ENCODE measurements around the gene CDC5L. TPM values are rescaled to one million over a fixed set of nuclear protein-coding genes. Genes with fewer than 3 reads are reported as not detected.

Gene CDC5L
- total and polyA plus RNA-seq, 2 experiments from 2014 or later, result 27.0 to 32.5 TPM

DNA sequence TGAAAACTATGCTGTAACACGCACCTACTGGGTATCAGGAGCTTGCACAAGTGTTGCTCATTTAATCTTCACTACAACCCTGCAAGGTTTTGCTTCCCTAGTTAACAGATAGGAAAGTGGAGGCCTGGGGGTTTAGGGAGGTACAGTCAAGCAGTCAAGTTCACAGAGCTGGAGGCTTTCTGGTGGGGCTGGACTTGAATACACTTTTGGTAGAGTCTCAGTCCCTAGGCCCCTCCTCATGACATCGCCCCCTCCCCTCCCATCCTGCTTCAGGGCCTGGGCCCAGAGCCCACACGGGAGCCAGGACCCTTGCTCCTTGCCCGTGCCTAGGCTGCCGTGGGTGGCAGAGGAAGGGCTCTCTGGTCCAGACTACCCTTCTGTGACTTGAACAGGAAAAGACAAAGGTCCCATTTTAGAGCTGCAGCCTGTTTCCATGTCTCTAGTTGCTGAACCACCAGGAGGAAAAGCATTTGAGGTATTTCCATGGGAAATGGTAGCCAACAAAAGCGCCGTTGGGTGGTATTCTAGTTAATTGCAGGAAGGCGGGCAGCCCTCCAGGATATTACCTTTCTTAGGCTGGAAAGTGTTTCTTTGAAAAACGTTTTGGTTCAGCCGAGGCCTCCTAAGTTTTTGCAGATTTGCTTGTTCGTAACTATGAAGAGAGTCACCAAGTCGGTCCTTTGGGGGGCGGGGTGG is 84.9 kb downstream of the CDC5L start:
- H3K27ac Mint-ChIP-seq, result 0 out of 2 replicates have a peak overlapping the region, but pooled peaks have one; percentile 37
- Histone ChIP-seq H3F3A (replicated peaks; ENCODE audit: low read depth) (0 out of 2 replicates have a peak, but pooled peaks cover 3% of the 10 kb centered on the region), H3K79me2 (replicated peaks; ENCODE audit: insufficient read depth) (no peaks in the 10 kb centered on the region), H4K20me1 (replicated peaks; ENCODE audit: insufficient read depth) (no peaks in the 10 kb centered on the region), H3K9me2 (ENCODE audit: insufficient read depth) (no peaks in the 10 kb centered on the region), H3K4me3 (no peak overlapping the region), H2AFZ (peak overlapping the region; percentile 95), H3K27ac (ENCODE audit: low read depth) (peak overlapping the region; percentile 28), H3K4me2 (no peak overlapping the region), H3K36me3 (ENCODE audit: insufficient read depth) (no peaks in the 10 kb centered on the region), H3K27me3 (ENCODE audit: insufficient read depth) (no peaks in the 10 kb centered on the region), H3K4me1 (ENCODE audit: insufficient read depth) (peaks cover 23% of the 10 kb centered on the region)
- no peaks in the 10 kb centered on the region for H3K9me3 Mint-ChIP-seq
- H3K27me3 Mint-ChIP-seq (ENCODE audit: insufficient read depth, low read depth, poor library complexity), result peaks cover 9% of the 10 kb centered on the region
- DNase-seq (ENCODE audit: low spot score) (peak; percentile 59), ATAC-seq (no peak)
- no peak overlapping the region for H3K4me3 Mint-ChIP-seq
- no peak for TF ChIP-seq ZNF331 (CRISPR knock-in tag; IDR thresholded peaks at IDR 0.05; ENCODE audit: low read depth)
- peaks cover 29% of the 10 kb centered on the region for H3K4me1 Mint-ChIP-seq
- H3K36me3 Mint-ChIP-seq (ENCODE audit: low read depth), result no peaks in the 10 kb centered on the region

DNA sequence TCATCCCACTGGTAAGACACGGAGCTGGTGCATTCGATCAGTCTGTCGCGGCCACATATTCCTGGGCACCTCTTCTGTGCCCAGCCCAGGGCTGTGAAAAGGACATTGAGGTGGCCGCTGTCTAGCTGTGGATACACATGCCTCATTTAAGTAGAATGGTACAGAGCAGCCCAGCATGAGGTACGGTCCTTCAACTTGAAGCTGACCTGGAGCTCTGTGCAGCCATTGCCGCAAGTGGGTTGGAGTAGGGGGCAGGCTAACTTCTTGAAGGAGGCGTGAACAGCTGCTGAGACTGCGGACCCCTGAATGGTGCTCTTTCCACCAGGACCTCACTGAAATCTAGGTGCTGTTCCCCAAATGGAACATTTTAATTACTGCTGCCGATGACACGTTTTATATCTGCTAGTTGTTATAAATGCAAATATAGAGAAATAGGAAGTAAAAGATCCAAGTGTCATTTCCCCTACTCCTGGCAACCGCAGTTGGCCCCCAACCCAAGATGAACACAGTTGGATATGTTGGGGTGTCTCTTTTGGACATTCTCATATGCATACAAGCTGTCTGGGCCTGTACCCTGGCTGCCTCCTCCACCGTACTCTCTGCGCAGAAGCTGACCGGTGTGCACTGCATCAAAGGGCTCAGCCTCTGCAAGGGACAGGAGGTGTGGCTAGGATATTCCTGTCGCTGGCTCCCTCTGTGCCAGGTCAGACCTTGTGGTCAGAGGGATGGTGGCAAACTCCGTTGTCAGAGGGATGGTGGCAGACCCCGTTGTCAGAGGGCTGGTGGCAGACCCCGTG is 86.1 kb downstream of the CDC5L start:
- H3K79me2 ChIP-seq (replicated peaks; ENCODE audit: insufficient read depth), result no peaks in the 10 kb centered on the region
- no peaks in the 10 kb centered on the region for H4K20me1 ChIP-seq (replicated peaks; ENCODE audit: insufficient read depth)
- H3K27me3 ChIP-seq (ENCODE audit: insufficient read depth), result no peaks in the 10 kb centered on the region
- H3K4me1 ChIP-seq (ENCODE audit: insufficient read depth), result peaks cover 23% of the 10 kb centered on the region
- no peak for DNase-seq (ENCODE audit: low spot score)
- Mint-ChIP-seq H3K27me3 (ENCODE audit: insufficient read depth, low read depth, poor library complexity) (peaks cover 9% of the 10 kb centered on the region), H3K9me3 (no peaks in the 10 kb centered on the region), H3K4me3 (no peak overlapping the region), H3K36me3 (ENCODE audit: low read depth) (no peaks in the 10 kb centered on the region), H3K4me1 (peaks cover 29% of the 10 kb centered on the region), H3K27ac (no peak overlapping the region)
- no peak overlapping the region for H3K27ac ChIP-seq (ENCODE audit: low read depth)
- H3K4me2 ChIP-seq, result no peak overlapping the region
- no peak for ATAC-seq
- peak overlapping the region; percentile 95 for H2AFZ ChIP-seq
- H3K4me3 ChIP-seq, result no peak overlapping the region
- no peaks in the 10 kb centered on the region for H3K36me3 ChIP-seq (ENCODE audit: insufficient read depth)
- 0 out of 2 replicates have a peak, but pooled peaks cover 3% of the 10 kb centered on the region for H3F3A ChIP-seq (replicated peaks; ENCODE audit: low read depth)
- H3K9me2 ChIP-seq (ENCODE audit: insufficient read depth), result no peaks in the 10 kb centered on the region
- no peak for TF ChIP-seq ZNF114 (CRISPR knock-in tag; IDR thresholded peaks at IDR 0.05)
- TF ChIP-seq CREB1 (CRISPR knock-in tag; IDR thresholded peaks at IDR 0.05; ENCODE audit: low read depth), result no peak
- TF ChIP-seq STAT1 (IDR thresholded peaks at IDR 0.05; ENCODE audit: unreplicated experiment), result no peak
- no peak for TF ChIP-seq POLR2AphosphoS5 (IDR thresholded peaks at IDR 0.05; ENCODE audit: low read depth)
- no peak for TF ChIP-seq JUNB (IDR thresholded peaks at IDR 0.05; ENCODE audit: unreplicated experiment)
- TF ChIP-seq, protein P1, sequence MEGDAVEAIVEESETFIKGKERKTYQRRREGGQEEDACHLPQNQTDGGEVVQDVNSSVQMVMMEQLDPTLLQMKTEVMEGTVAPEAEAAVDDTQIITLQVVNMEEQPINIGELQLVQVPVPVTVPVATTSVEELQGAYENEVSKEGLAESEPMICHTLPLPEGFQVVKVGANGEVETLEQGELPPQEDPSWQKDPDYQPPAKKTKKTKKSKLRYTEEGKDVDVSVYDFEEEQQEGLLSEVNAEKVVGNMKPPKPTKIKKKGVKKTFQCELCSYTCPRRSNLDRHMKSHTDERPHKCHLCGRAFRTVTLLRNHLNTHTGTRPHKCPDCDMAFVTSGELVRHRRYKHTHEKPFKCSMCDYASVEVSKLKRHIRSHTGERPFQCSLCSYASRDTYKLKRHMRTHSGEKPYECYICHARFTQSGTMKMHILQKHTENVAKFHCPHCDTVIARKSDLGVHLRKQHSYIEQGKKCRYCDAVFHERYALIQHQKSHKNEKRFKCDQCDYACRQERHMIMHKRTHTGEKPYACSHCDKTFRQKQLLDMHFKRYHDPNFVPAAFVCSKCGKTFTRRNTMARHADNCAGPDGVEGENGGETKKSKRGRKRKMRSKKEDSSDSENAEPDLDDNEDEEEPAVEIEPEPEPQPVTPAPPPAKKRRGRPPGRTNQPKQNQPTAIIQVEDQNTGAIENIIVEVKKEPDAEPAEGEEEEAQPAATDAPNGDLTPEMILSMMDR (conservative IDR thresholded peaks at IDR 0.05; ENCODE audit: low read depth in 2 of 2), result no peak
- TF ChIP-seq EZH2 (IDR thresholded peaks at IDR 0.05; ENCODE audit: low read depth, unreplicated experiment), result no peak
- TF ChIP-seq, protein P2, sequence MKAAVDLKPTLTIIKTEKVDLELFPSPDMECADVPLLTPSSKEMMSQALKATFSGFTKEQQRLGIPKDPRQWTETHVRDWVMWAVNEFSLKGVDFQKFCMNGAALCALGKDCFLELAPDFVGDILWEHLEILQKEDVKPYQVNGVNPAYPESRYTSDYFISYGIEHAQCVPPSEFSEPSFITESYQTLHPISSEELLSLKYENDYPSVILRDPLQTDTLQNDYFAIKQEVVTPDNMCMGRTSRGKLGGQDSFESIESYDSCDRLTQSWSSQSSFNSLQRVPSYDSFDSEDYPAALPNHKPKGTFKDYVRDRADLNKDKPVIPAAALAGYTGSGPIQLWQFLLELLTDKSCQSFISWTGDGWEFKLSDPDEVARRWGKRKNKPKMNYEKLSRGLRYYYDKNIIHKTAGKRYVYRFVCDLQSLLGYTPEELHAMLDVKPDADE (IDR thresholded peaks at IDR 0.05), result no peak

Measured in GM23338 (cell line).